ENCODE measurements around the gene BOK. TPM values are rescaled to one million over a fixed set of nuclear protein-coding genes. Genes with fewer than 3 reads are reported as not detected.
"Not testable (repeated sequence)": the region's sequence is repeated elsewhere in the genome, so short reads cannot be mapped to it uniquely, and the experiment has no call there.

The BOK gene
- total RNA-seq, 1 donor from 2014 or later = 86.8 TPM

- no peak for TF ChIP-seq CTCF (IDR thresholded peaks at IDR 0.05; ENCODE audit: insufficient read depth, low read length, poor library complexity, severe bottlenecking)
- Histone ChIP-seq H3K27me3 (ENCODE audit: control insufficient read depth, insufficient read depth, low read length) (no peaks in the 10 kb centered on the region), H3K36me3 (ENCODE audit: control insufficient read depth, insufficient read depth, low read length) (peaks cover 1% of the 10 kb centered on the region), H3K4me3 (ENCODE audit: low read depth, low read length) (no peak overlapping the region)
- no peak for DNase-seq (ENCODE audit: low read depth)
Observed at GRCh38 chr2:241563031-241563507, 4.5 kb downstream of the BOK start.

- peaks cover 1% of the 10 kb centered on the region for H3K36me3 ChIP-seq (ENCODE audit: control insufficient read depth, insufficient read depth, low read length)
- no peaks in the 10 kb centered on the region for H3K27me3 ChIP-seq (ENCODE audit: control insufficient read depth, insufficient read depth, low read length)
- no peak overlapping the region for H3K4me3 ChIP-seq (ENCODE audit: low read depth, low read length)
- DNase-seq (ENCODE audit: low read depth) = no peak
- no peak for TF ChIP-seq CTCF (IDR thresholded peaks at IDR 0.05; ENCODE audit: insufficient read depth, low read length, poor library complexity, severe bottlenecking)
Observed at GRCh38 chr2:241563571-241563980, 5.0 kb downstream of the BOK start.

GRCh38 chr2:241563981-241564595, 5.5 kb downstream of the BOK start:
- DNase-seq (ENCODE audit: low read depth) = no peak
- Histone ChIP-seq H3K4me3 (ENCODE audit: low read depth, low read length) (no peak overlapping the region), H3K27me3 (ENCODE audit: control insufficient read depth, insufficient read depth, low read length) (no peaks in the 10 kb centered on the region), H3K36me3 (ENCODE audit: control insufficient read depth, insufficient read depth, low read length) (peaks cover 1% of the 10 kb centered on the region)
- TF ChIP-seq CTCF (IDR thresholded peaks at IDR 0.05; ENCODE audit: insufficient read depth, low read length, poor library complexity, severe bottlenecking) = no peak

GRCh38 chr2:241564596-241565410, 6.3 kb downstream of the BOK start:
- Histone ChIP-seq H3K27me3 (ENCODE audit: control insufficient read depth, insufficient read depth, low read length) (no peaks in the 10 kb centered on the region), H3K36me3 (ENCODE audit: control insufficient read depth, insufficient read depth, low read length) (peaks cover 1% of the 10 kb centered on the region), H3K4me3 (ENCODE audit: low read depth, low read length) (no peak overlapping the region)
- DNase-seq (ENCODE audit: low read depth) = no peak
- no peak for TF ChIP-seq CTCF (IDR thresholded peaks at IDR 0.05; ENCODE audit: insufficient read depth, low read length, poor library complexity, severe bottlenecking)

- Histone ChIP-seq H3K36me3 (ENCODE audit: control insufficient read depth, insufficient read depth, low read length) (peaks cover 1% of the 10 kb centered on the region), H3K27me3 (ENCODE audit: control insufficient read depth, insufficient read depth, low read length) (no peaks in the 10 kb centered on the region), H3K4me3 (ENCODE audit: low read depth, low read length) (no peak overlapping the region)
- TF ChIP-seq CTCF (IDR thresholded peaks at IDR 0.05; ENCODE audit: insufficient read depth, low read length, poor library complexity, severe bottlenecking) = no peak
- no peak for DNase-seq (ENCODE audit: low read depth)
Observed at GRCh38 chr2:241565411-241565810, 6.9 kb downstream of the BOK start.

- DNase-seq (ENCODE audit: low read depth); H3K36me3 ChIP-seq (ENCODE audit: control insufficient read depth, insufficient read depth, low read length); H3K4me3 ChIP-seq (ENCODE audit: low read depth, low read length); H3K27me3 ChIP-seq (ENCODE audit: control insufficient read depth, insufficient read depth, low read length): not testable (repeated sequence)
Observed at GRCh38 chr2:241566021-241566420, 7.5 kb downstream of the BOK start.

Data from kidney epithelial cell (primary cell).